GM10847 (cell line): ENCODE data around the gene CCNYL1.

Source experiments
- POLR2A ChIP-seq: IDR thresholded peaks from 2 replicates; pipeline ENCODE4 v1.6.1; 2011; ENCODE audit not compliant: insufficient read length; ENCODE audit errors: extremely low read depth

The CCNYL1 gene

DNA sequence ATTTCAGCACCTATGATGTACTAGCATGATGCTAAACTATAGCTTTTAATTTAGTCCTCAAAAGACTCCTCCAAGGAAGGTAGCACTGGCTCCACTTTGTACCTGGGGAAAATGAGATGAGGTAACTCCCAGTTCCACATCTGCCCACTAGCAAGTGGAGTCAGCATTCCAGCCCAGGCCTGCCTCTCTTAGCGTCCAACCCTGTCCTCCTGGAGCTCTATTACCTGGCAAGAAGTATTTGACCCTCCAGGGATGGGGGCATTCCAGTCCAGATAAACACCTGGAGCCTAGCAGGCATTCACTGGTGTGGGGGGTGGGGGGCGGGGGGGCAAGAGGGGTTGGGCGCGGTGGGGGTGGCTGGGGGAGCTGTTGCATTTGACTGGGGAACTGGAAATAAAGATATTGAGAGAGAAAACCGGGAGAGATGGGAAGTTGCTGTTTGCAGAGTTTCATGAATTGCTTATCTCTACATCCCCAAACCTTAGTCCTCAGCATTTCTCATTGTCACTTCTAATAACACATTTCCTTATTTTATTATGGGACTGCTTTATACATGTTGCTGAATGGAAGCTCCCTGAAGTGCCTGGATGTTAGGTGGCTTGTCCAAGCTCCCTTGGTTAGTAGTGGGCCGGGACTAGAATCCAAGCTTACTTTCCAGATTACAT lies 80.3 kb downstream of the CCNYL1 start:
- no peak for TF ChIP-seq POLR2A

DNA sequence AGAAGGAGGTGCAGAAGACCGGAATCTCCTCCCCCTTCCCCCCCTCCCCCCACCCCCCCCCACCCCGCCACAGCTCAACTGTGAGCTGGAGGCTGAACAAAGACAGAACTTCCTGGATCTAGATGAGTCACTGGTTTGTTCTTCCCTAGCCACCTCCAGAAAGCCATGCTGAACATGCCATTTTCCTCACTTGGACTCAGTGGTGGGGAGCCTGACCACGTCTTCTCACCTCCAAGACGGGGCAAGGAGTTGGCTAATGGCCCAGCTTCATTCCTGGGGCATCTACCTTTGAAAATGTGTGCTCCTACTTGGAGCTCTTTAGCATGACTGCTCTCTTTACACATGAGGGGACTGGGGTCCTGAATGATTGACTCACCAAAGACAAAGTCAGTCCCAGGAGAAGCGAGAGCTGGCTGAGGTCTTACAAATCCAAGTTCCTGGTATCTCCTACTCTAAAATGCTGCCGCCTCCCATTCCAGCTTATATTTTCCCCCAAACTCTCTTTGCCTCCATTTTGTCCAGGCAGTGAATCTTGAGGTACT lies 80.9 kb downstream of the CCNYL1 start:
- TF ChIP-seq POLR2A: no peak

DNA sequence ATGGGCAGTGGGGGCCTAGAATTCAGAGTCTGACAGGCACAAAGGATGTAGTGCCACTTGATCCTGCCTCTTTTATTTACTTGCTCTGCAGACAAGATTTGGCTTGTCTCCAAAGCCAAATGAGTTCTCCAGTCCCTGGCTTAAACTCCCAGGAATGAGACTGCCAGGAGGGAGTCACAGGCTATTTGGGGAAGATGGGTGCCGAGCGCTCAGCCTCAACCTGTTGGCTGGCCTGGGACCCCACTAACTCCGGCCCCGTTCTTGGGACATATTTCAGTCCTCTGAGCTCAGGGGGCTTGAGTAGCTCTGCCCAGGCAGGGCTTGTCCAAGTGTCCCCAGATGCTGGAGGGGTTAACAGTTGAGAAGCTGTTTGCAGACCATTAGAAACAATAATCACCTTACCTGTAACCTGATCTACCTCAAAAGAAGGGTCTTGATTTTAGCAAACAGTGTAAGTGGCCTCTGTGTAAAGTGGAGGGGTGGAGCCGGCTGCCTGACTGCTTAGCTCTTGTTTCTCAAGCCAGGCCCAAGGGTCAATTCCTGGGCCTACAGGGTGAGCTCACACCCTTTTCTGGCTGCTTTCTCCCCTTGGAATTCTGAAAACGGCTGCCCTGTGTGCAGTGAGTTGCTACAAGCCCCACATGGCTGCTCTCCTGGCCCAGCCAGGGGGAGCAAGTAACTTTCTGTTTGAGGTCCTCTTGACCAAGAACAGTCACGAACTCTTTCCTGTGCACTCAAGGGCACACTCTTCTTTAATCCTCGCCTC lies 85.3 kb downstream of the CCNYL1 start:
- TF ChIP-seq POLR2A: no peak

DNA sequence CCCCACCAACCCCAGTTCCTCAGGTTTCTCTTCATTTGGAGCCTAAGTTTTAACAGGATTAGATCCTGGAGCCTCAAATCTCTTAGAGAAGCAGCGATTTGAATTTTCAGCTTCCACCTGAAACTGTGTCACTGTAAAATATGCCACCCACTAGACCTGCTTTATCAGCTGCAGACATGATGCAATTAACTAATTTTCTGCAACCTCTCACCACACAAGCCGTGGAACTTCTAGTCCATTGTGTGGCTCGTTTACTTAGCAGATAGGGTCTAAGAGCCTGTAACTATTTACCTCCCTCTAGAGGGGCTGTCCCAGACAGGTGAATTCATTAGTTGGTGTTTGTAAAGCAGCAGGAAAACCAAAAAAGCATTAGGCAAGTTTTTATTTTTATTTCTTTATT lies 89.8 kb downstream of the CCNYL1 start:
- no peak for TF ChIP-seq POLR2A

DNA sequence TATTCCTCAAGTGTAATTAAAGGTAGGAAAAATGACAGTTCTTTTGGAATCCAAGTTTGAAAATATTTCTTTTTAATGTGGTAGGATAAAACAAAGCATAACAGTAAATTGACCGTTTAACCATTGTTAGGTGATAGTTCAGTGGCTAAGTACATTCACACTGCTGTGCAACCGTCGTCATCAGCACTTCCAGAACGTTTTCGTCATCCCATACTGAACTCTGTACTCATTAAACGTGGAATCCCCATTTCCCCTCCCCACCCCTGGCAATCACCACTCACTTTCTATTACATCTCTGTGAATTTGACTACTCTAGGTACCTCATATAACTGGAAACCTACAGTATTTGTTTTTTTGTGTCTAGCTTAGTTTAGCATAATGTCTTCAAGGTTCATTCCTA lies 91.2 kb downstream of the CCNYL1 start:
- TF ChIP-seq POLR2A: no peak
